Central memory CD8-positive, alpha-beta T cell (primary cell): ENCODE results near the gene RDH13.

Source experiments
- ATAC-seq: fragments of 150-1000 bp; cut with Tn5 transposase; replicated peaks from 2 replicates; pipeline ENCODE4 v1.10.0; 2022; ENCODE audit warnings: mild to moderate bottlenecking, moderate FRiP score, moderate number of reproducible peaks; ENCODE audit not compliant: poor library complexity, severe bottlenecking; ENCODE audit errors: extremely low read depth
- DNase-seq, 2 donors: peaks; one replicate each; pipeline ENCODE4 v3.0.0; 2021; ENCODE audit warnings: low spot score in 2 of 2
- H3K27ac Mint-ChIP-seq: one replicate; pipeline ENCODE4 v1.8.0; 2022; ENCODE audit warnings: low read depth, mild to moderate bottlenecking, moderate library complexity, mixed read lengths
- H3K27me3 Mint-ChIP-seq: one replicate; pipeline ENCODE4 v1.8.0; 2022; ENCODE audit warnings: mixed read lengths
- H3K36me3 Mint-ChIP-seq: one replicate; pipeline ENCODE4 v1.8.0; 2022; ENCODE audit warnings: mild to moderate bottlenecking, moderate library complexity, mixed read lengths; ENCODE audit not compliant: insufficient read depth
- H3K4me1 Mint-ChIP-seq: one replicate; pipeline ENCODE4 v1.8.0; 2022; ENCODE audit warnings: mixed read lengths
- H3K4me3 Mint-ChIP-seq: one replicate; pipeline ENCODE4 v1.8.0; 2022; ENCODE audit warnings: mild to moderate bottlenecking, moderate library complexity, mixed read lengths
- H3K9me3 Mint-ChIP-seq: one replicate; pipeline ENCODE4 v1.8.0; 2022; ENCODE audit warnings: mixed read lengths

Gene RDH13

DNA sequence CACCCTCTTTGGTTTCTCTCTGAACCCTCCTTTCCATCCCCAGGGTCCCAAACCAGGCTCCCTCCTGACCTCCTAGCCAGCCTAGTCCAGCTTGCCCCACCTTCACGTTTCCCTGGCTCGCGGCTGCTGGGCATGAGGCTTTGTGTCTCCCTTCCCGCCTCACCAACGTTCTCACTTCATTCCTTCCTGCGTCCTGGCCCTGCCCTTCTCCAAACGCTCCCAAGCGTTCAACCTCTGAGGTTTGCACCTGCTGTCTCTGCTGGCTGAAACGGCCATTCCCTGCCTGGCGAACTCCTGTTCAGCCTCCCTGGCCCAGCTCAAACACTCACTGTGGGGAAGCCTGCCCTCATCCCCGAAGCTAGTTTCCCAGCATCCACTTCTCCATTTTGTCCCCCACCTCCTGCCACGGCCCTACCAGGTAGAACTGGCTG lies 25.1 kb upstream of the RDH13 start:
- Mint-ChIP-seq H3K27ac (peak overlapping the region; percentile 42), H3K9me3 (no peaks in the 10 kb centered on the region), H3K4me3 (peak overlapping the region; percentile 45), H3K36me3 (peaks cover 10% of the 10 kb centered on the region), H3K27me3 (peaks cover 39% of the 10 kb centered on the region), H3K4me1 (peaks cover 25% of the 10 kb centered on the region)
- DNase-seq (no peak), ATAC-seq (no peak)

GRCh38 chr19:55087542-55087901 lies 24.6 kb upstream of the RDH13 start:
- peak overlapping the region; percentile 45 for H3K4me3 Mint-ChIP-seq
- no peaks in the 10 kb centered on the region for H3K9me3 Mint-ChIP-seq
- peaks cover 44% of the 10 kb centered on the region for H3K27me3 Mint-ChIP-seq
- H3K4me1 Mint-ChIP-seq = peaks cover 28% of the 10 kb centered on the region
- DNase-seq (no peak), ATAC-seq (no peak)
- H3K36me3 Mint-ChIP-seq = peaks cover 10% of the 10 kb centered on the region
- no peak overlapping the region for H3K27ac Mint-ChIP-seq

- peaks cover 13% of the 10 kb centered on the region for H3K36me3 Mint-ChIP-seq
- no peak overlapping the region for H3K27ac Mint-ChIP-seq
- peaks cover 32% of the 10 kb centered on the region for H3K4me1 Mint-ChIP-seq
- no peaks in the 10 kb centered on the region for H3K9me3 Mint-ChIP-seq
- ATAC-seq = no peak
- peak overlapping the region; percentile 45 for H3K4me3 Mint-ChIP-seq
- H3K27me3 Mint-ChIP-seq = peaks cover 50% of the 10 kb centered on the region
- no peak for DNase-seq
Observed at GRCh38 chr19:55086730-55087541, 24.0 kb upstream of the RDH13 start.

- H3K4me1 Mint-ChIP-seq = peaks cover 37% of the 10 kb centered on the region
- ATAC-seq (no peak), DNase-seq (no peak)
- no peak overlapping the region for H3K4me3 Mint-ChIP-seq
- H3K36me3 Mint-ChIP-seq = peaks cover 13% of the 10 kb centered on the region
- peaks cover 50% of the 10 kb centered on the region for H3K27me3 Mint-ChIP-seq
- H3K27ac Mint-ChIP-seq = no peak overlapping the region
- H3K9me3 Mint-ChIP-seq = no peaks in the 10 kb centered on the region
Observed at GRCh38 chr19:55085923-55086715, 23.2 kb upstream of the RDH13 start.

DNA sequence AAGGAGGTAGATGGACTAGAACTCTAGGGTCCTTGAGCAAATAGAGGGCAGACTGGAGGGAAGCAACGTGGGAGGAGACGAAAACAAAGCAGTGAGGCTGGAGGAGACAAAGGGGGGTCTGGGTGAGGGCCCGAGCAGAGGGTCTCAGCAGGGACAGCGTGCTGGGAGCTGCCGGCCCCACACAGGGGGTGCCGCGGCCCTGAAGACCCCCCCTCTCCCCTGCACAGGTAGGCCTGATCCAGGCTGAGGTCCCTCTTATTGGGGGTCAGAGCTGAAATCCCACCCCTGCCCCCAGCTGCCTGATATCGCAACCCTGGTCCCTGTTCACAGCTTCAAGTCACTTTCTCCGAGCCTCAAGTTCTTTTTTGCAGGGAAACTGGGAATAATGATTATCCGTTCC lies 21.5 kb upstream of the RDH13 start:
- Mint-ChIP-seq H3K36me3 (peaks cover 15% of the 10 kb centered on the region), H3K4me3 (no peak overlapping the region), H3K27me3 (peaks cover 65% of the 10 kb centered on the region), H3K4me1 (peaks cover 52% of the 10 kb centered on the region), H3K9me3 (peaks cover 5% of the 10 kb centered on the region), H3K27ac (no peak overlapping the region)
- no peak for DNase-seq
- no peak for ATAC-seq

DNA sequence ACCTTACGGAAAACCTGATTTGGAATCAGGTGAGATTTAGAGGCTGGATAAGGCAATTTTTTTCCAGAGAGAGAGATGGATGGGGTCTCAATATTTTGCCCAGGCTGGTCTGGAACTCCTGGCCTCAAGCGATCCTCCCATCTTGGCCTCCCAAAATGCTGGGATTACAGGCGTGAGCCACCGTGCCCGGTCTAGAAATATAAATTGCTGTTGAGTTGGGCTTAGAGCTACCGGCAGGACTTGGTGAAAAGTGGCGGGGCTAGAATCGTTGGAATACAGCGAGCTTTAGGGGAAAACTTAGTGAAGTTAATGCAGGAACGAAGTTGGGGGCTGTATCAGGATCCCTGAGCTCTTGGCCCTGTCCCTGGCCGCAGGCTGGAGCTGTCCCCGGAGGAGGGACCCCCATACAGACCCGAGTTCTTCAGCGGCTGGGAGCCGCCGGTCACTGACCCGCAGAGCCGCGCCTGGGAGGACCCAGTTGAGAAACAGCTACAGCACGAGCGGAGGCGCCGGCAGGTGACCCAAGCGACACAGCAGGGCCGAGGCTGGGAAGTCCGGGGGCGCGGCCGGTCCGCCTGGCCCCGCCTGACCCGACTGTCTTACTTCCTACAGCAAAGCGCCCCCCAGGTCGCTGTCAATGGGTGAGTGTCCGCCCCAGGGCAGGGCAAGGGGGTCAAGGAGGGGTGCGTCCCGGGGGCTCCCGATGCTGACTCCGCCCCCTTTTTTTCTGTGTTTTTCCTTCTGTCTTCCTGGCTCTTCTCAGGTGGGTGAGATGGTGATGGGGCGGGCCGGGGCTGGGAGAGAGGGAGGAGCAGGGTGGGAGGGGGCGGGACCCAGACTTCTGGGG lies 20.3 kb upstream of the RDH13 start:
- Mint-ChIP-seq H3K36me3 (peaks cover 13% of the 10 kb centered on the region), H3K9me3 (peaks cover 5% of the 10 kb centered on the region), H3K27me3 (peaks cover 66% of the 10 kb centered on the region), H3K4me1 (peaks cover 45% of the 10 kb centered on the region), H3K4me3 (peak overlapping the region; percentile 76), H3K27ac (no peak overlapping the region)
- no peak for ATAC-seq
- DNase-seq = no peak

GRCh38 chr19:55082020-55082851 lies 19.3 kb upstream of the RDH13 start:
- ATAC-seq (no peak), DNase-seq (no peak)
- Mint-ChIP-seq H3K27ac (no peak overlapping the region), H3K4me1 (peaks cover 35% of the 10 kb centered on the region), H3K4me3 (peak overlapping the region; percentile 76), H3K9me3 (peaks cover 5% of the 10 kb centered on the region), H3K36me3 (peaks cover 10% of the 10 kb centered on the region), H3K27me3 (peaks cover 64% of the 10 kb centered on the region)

DNA sequence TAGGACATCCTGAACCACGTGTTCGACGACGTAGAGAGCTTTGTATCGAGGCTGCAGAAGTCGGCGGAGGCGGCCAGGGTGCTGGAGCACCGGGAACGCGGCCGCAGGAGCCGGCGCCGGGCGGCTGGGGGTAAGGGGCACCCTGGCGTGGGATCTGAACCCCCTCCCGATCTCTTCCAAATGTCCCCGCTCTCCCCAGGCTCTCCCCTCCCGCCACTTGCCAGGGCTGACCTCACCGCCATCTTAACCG lies 18.7 kb upstream of the RDH13 start:
- Mint-ChIP-seq H3K9me3 (peaks cover 5% of the 10 kb centered on the region), H3K27me3 (peaks cover 68% of the 10 kb centered on the region), H3K27ac (no peak overlapping the region), H3K36me3 (peaks cover 10% of the 10 kb centered on the region), H3K4me3 (peak overlapping the region; percentile 76), H3K4me1 (peaks cover 34% of the 10 kb centered on the region)
- no peak for DNase-seq
- ATAC-seq = no peak

DNA sequence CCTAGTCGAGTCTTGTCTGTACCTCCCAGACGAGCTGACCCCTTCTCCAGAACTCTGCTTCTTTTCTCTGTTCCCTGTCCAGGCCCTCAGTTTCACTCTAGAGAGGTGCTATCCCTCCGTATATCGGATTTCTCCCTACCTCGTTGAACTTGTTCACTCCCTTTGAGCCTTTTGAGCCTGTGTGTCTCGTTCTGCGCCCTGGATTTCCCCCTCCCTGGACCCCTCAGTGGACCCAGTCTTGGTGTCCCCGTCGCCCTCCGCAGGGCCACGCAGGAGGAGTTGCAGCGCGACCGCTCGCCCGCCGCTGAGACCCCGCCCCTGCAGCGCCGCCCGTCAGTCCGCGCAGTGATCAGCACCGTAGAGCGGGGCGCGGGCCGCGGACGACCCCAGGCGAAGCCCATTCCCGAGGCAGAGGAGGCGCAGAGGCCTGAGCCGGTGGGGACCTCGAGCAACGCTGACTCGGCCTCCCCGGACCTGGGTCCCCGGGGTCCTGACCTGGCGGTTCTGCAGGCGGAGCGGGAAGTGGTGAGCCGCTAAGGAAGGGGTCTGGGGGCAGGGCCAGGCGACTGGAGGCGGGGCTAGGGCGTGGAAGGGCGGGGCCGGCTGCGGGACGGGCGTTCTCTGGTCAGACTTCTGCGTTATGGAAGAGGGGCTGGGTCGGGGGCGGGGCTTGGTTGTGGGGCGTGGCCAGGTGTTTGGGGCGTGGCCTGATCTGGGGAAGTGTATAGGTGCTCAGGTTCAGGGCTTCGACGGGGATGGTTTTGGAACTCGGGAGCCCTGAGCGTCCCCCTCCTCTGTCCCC lies 18.2 kb upstream of the RDH13 start:
- no peak overlapping the region for H3K27ac Mint-ChIP-seq
- peak overlapping the region; percentile 76 for H3K4me3 Mint-ChIP-seq
- peaks cover 5% of the 10 kb centered on the region for H3K9me3 Mint-ChIP-seq
- H3K4me1 Mint-ChIP-seq = peaks cover 34% of the 10 kb centered on the region
- H3K27me3 Mint-ChIP-seq = peaks cover 74% of the 10 kb centered on the region
- ATAC-seq = peak; percentile 75
- DNase-seq = peak; percentile 89 to 92
- H3K36me3 Mint-ChIP-seq = peaks cover 10% of the 10 kb centered on the region

GRCh38 chr19:55080121-55080967 lies 17.4 kb upstream of the RDH13 start:
- ATAC-seq (peak; percentile 59), DNase-seq (peak; percentile 49 to 53)
- H3K4me1 Mint-ChIP-seq = peaks cover 34% of the 10 kb centered on the region
- peaks cover 5% of the 10 kb centered on the region for H3K9me3 Mint-ChIP-seq
- peaks cover 10% of the 10 kb centered on the region for H3K36me3 Mint-ChIP-seq
- peak overlapping the region; percentile 76 for H3K4me3 Mint-ChIP-seq
- peak overlapping the region; percentile 67 for H3K27ac Mint-ChIP-seq
- peaks cover 82% of the 10 kb centered on the region for H3K27me3 Mint-ChIP-seq
